ENCODE measurements around the gene PADI3.

- TF ChIP-seq CTCF (IDR thresholded peaks at IDR 0.05; ENCODE audit: control extremely low read depth in 1 of 3, insufficient read depth in 1 of 3, low read depth in 1 of 3, low read length in 3 of 3) = no peak
- TF ChIP-seq RAD21 (IDR thresholded peaks at IDR 0.05 in 1 of 2, conservative IDR thresholded peaks at IDR 0.05 in 1 of 2; ENCODE audit: low read depth in 2 of 2, low read length in 2 of 2) = no peak
These were observed 21.5 kb upstream of the PADI3 start for GRCh38 chr1:17227358-17227915.

Data from H1 (cell line).